Stimulated activated CD8-positive, alpha-beta memory T cell treated with anti-CD3 and anti-CD28 coated beads, Interleukin-15, amount 100 ng/mL, for 48 hours (primary cell): ENCODE results near the gene NAA35.
"Not testable (repeated sequence)": the region's sequence is repeated elsewhere in the genome, so short reads cannot be mapped to it uniquely, and the experiment has no call there.

Experiments used
- DNase-seq, 2 donors: peaks; one replicate each; pipeline ENCODE4 v3.0.0-alpha.2; 2020; ENCODE audit warnings: low read depth in 2 of 2

The NAA35 gene

DNA sequence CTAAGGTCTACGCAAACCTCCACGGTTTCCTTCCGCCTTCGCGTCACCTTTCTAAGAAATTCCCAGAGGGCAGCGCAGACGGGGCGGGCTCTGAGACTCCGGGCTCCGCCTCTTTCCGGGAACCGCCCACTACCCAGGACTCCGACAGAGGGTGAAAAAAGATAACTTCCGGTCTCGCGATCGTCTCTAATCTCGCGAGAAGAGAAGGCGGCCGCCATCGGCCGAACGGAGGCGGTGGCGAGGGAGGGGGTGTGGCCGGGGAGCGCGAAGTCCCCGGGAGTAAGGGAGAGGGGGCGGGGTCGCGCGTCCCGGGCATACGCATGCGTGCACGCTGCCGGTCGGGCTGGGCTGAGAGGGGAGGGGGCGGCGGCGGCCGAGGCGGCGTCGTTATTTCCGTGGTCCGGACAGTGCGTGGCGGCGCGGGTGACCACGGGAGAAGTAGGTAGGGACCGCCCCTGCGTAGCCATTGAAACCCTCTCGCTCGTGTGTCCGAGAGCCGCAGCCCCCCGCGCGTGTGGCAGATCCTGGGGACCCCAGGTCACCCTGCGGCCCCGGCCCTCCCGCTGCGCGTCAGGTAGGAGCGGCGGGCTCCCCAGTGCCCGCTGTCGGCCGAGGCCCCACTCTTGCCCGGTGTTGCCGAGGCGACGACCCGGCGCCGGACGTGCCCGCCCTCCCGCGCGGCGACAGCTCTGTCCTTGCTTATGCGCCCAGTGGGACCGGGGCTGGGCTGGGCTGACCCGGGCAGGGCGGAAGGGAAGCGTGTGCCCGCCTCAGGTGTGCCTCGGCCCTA, at the start of gene NAA35:
TSS of gene NAA35 (plus strand) at position 315 of the 790 bp plus-strand sequence. CDS start 1,014 bp downstream, outside the sequence.
- peak; percentile 97 to 98 for DNase-seq

DNA sequence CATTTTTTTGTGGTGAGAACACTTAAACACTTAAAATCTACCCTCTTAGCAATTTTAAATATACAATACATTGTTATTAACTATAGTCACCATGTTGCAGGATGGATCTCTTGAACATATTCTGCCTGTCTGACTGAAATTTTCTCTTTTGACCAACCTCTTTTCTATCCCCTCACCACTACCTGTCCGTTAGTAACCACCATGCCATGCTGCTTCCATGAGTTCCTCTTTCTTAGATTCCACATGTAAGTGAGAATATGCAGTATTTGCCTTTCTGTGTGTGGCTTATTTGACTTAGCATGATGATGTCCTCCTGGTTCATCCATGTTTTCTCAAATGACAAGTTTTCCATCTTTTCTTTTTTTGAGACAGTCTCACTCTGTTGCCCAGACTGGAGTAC, 48.5 kb upstream of the NAA35 start:
- DNase-seq = no peak

DNA sequence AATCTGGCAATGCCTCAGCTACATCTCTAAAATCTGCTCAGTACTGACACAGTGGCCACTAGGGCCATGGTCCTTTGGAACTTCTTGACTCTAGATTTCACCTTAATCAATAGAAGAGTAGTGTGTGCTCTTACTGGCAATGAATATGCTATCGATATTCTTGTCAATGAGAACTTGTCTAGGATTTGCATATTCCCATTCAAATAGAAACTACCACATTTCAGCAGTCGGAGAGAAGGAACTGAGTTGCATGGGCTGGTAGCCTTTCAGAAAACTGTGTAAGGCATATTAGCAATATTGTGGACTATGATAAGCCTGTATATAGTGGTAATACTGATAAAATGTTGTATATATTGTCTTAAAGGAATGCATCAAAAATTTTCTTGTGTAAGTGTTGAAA, 45.3 kb upstream of the NAA35 start:
- no peak for DNase-seq

DNA sequence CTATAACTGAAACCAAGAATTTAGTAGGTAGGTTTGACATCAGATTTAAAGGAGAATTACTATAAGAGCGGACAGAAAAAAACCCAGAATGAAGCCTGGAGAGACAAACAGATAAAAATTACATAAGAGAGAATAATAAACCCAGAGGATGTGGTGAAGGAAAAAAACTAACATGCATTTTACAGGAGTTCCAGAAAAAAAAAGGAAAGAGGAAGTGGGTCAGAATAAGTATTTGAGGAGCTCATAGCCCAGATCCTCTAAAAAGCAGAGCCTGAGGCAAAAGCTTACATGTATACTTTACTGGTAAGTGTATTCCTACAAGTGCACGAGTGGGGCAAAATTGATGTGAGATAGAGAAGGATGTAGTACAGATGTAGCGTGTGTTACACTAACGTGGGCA, 43.1 kb upstream of the NAA35 start:
- no peak for DNase-seq

DNA sequence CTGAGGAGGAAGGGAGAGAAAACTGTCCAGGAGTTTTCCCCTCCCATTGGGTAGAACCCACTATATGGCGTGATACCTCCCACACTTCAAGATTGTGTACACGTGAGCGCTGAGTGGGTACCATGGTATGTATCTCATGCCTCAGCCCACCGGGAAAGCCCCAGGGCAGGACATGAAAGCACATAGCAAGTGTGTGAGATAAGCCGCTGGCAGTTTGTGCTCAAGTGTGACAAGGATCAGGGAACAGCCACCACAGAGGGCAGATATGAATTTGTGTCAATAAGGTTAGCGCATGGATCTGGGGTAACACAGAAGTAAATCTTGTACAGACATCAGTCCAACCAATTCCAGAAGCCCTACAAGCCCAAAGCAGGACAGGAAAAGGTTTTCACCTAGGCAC, 42.6 kb upstream of the NAA35 start:
- no peak for DNase-seq

DNA sequence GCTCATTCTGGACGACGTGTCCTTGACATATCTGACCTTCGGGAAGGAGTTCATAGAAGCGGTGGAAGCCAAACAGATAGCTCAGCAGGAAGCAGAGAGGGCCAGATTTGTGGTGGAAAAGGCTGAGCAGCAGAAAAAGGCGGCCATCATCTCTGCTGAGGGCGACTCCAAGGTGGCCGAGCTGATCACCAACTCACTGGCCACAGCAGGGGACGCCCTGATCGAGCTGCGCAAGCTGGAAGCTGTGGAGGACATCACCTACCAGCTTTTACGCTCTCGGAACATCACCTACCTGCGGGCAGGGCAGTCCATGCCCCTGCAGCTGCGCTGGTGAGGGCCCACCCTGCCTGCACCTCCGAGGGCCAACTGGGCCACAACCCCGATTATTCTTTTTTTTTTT, 41.6 kb upstream of the NAA35 start:
- DNase-seq = no peak

DNA sequence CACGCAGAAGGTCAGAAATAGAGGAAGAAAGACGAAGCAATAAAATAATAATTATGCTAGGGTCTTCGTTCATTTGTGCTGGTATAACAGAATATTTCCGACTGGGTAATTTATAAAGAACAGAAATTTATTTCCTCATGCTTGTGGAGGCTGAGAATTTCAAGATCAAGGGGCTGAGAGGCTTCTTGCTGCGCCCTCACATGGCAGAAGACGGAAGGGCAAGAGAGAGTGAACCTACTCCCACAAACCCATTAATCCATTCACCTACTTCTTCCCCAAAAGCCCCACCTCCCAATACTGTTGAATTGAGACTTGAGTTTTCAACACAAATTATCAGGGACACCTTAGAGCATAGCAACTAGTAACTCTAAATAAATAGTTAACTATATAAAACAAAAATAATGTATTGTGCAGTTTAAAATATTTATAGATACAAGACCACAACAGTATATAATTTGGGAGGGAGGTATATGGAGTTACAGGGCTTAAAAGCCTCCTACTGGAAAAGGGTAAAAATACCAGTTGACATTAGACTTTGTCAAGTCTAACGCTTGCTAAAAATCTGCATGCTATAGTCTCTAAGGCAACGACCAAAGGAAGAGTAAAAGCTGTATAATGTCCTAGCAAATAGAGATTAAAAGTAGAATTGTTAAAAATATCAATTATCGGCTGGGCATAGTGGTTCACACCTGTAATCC, 40.3 kb upstream of the NAA35 start:
- DNase-seq = peak in 1 of 2 donors; percentile 5

DNA sequence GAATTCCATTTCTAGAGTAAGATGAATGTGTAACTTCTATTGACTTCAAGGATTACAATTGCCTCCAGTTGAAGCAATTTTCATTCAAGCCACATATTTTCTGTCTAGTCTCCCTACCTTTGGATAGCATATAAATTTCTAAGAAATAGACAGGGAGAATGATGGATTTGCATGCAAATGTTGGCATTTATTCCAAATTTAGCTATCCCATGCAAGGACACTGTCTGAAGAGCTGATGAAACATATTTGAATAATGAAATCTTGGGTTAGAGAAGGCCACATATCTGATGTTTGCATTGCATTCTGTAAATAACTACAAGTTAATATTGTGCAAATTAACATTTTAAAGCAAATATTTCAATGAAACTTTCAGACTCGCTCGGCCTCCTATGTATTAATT, 36.0 kb upstream of the NAA35 start:
- DNase-seq = no peak

DNA sequence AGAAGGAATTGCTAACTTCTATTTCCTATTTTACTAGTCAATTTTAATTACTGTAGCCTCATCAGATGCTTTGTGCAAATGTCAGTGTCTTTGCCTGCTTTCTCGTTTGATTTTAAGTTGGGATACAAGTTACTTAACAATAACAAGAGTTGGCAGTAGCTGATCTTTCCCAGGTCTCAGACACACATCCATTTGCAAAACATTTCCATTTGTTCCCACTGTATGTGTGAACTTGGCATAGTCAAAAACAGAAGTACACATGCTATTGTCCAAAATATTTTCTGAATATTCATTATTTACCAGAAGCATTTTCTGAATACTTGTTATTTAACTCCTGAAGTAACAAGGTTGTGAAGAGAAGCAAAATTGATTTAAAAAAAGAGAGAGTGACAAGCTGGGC, 35.0 kb upstream of the NAA35 start:
- DNase-seq = no peak

DNA sequence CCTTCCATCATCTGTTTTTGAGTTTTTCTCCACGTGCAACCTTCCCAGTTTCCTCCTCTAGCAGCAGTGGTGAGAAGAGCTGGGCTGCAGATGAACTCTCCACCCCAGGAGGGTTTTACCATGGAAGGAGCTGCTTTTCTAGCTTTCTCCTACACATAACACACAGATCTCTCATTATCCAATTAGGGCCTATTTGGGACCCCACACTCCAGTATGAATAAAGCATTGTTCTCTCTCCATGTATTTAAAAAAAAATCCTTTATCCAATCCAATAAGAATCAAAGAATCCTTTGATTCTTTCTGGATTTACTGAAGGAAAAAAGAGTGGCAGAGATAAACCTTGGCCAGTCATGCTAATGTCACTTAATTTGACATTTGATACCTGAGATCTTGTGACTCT, 31.6 kb upstream of the NAA35 start:
- no peak for DNase-seq

DNA sequence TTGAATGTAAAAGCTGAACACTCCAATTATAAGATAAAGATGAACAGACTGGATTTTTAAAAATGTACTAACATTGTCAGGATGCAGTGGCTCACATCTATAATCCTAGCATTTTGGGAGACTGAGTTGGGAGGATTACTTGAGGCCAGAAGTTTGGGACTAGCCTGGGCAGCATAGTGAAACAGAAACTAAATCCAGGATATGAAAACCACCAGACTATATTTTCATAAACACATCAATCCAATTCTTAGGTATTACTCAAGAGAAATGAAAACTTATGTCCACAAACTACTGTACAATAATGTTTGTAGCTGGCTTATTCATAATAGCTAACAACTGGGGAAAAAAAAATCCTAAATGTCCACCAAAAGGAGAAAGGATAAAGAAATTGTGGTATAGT, 26.8 kb upstream of the NAA35 start:
- no peak for DNase-seq

DNA sequence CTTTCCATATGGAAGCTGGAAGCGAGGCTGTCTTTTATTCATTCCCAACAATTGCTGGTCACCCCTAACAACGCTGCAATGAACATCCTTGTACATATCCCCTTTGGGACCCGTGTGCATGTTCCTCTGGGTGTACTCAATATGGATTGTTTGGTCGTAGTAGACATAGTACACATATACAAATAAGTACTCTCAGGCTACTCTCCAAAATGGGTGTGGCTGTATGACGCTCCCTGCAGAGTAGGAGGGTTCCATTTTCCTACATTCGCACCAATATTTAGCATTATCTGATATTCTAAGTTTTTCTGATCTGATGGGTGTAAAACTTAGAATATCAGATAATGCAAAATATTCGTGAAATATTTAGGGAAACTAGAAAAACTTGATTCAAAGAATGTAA, 23.2 kb upstream of the NAA35 start:
- DNase-seq = no peak

DNA sequence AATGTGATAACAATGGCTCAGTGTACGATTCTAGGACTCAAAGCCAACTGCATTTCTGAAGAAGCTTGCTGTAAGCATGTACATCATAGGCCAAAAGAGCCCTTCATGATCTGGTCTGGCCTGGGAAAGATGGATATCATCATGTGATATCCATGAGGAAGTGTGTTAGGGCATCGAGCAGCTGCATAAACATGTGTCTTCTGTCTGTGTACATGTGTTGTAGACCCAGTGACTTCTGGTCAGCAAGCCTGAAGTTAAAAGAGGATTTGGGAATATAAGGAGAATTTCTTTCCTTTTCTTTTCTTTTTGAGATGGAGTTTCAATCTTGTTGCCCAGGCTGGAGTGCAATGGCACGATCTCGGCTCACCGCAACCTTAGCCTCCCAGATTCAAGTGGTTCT, 15.5 kb upstream of the NAA35 start:
- DNase-seq = no peak

DNA sequence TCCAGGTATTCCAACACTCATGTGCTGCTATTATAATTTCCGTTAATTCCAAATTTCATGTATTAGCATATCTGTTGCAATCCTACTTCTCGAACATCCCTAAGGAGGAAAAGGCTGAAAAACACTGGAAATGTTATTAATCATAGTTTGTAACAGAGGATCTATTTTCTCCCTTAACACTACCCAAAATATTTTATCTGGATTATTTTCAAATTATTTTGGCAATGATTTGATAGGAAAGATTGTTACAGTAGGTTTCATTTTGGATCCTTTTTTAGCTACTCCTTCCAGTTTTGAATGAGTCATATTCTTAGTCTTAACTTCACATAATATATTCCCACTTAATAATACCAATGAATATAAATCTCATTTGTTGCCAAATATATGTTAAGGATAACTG, 13.9 kb upstream of the NAA35 start:
- no peak for DNase-seq

DNA sequence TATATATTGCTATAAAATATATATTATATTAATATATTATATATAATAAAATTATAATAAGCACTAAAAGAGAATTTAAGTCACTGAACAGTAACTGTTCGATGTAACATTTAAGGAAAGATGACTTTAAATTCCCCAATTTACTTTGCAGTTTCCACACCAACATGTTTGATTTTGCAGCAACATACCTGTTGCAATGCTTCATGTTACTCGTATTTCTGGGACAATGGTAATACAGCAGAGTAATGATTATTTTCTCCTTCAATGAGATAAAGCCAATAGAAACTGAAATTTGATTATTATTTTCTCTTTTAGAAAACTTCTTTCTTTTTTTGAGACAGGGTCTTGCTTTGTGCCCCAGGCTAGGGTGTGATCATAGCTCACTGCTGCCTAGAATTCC, 9.5 kb upstream of the NAA35 start:
- no peak for DNase-seq

DNA sequence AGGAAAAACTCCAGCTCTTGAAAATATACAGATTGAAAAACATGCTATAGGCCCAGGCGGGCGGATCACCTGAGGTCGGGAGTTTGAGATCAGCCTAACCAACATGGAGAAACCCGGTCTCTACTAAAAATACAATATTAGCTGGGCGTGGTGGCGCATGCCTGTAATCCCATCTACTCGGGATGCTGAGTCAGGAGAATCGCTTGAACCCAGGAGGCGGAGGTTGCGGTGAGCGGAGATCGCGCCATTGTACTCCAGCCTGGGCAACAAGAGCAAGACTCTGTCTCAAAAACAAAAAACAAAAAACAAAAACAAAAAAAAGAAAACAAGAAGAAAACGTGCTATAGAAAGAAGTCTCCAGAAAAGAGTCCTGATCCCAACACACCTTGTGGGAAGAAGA, 5.0 kb upstream of the NAA35 start:
- not testable (repeated sequence) for DNase-seq

DNA sequence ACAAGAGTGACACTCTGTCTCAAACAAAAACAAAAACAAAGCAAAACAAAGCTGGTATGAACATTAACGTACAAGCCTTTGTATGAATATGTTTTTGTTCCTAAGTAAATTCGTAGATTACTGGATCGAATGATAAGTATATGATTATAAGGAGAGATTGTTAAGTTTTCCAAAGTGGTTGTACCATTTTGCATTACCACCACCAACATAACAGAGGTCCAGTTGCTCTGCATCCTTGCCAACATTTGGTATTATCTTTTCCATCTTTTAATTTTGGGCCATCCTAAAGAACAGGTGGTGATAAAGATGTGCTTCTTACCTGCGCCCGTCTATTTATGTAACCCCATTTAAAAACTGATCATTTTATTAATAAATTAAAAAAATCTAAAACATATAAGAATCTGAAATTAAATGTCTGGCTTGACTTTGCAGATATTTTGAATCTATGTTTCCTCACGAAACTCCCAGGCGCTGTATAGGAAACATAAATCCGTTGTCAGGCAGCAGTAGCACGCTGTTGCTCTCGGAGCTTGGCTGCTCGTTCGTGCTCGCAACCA, 593 bp upstream of the NAA35 start:
- DNase-seq = no peak

DNA sequence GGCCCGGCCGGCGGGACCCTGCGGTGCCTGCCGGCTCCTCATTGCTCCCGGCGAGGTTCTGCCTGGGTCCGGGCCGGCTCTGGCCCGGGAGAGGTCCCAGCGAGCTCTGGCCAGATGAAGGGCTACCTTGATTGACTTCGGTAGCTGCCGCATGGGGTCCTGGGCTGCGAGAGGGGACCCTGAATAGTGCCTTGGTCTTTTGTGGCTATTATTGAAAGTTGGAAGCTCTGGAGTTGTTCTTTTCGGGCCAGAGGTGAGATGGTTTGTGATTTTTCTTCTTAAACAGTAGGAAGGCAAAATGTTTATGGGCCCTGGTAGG, 635 bp downstream of the NAA35 start:
- no peak for DNase-seq

DNA sequence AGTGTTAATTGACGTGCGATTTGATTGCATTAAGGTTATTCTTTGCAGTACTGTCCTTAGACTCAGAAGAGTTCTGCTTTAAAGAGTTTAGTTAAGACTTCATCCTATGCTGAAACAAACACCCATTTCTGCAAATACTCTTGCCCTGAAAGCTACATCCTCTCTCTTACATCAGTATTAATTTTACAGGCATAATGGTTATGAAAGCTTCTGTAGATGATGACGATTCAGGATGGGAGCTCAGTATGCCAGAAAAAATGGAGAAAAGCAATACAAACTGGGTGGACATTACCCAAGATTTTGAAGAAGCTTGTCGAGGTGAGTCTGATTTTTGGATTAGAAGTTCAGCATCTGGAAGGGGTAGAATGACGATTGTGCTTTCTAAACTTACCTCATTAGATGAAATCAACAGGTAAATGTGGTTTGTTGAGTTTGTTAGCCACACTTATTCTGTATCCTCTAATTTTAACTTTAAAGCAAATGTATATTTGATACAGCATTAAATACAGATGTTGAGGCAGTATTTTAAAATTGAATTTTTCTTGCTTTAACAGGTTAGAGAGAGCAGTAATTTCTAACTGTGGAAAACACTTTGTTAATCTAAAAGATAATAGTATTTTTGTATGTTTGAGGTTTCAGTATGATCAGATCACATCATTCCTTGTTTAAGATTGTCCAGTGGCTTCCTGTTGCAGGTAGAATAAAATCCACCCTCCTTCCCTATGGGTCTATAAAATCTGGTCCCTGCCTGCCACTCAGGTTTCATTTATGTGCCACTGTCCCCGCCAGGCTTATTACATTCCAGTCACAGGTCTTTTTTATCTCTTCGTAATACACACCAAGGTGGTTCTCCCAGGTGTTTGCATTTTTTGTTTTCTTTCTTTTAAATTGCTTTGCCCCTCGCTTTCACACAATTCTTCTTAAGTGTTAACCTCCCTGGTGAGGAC, 1.3 kb downstream of the NAA35 start:
- DNase-seq = no peak

DNA sequence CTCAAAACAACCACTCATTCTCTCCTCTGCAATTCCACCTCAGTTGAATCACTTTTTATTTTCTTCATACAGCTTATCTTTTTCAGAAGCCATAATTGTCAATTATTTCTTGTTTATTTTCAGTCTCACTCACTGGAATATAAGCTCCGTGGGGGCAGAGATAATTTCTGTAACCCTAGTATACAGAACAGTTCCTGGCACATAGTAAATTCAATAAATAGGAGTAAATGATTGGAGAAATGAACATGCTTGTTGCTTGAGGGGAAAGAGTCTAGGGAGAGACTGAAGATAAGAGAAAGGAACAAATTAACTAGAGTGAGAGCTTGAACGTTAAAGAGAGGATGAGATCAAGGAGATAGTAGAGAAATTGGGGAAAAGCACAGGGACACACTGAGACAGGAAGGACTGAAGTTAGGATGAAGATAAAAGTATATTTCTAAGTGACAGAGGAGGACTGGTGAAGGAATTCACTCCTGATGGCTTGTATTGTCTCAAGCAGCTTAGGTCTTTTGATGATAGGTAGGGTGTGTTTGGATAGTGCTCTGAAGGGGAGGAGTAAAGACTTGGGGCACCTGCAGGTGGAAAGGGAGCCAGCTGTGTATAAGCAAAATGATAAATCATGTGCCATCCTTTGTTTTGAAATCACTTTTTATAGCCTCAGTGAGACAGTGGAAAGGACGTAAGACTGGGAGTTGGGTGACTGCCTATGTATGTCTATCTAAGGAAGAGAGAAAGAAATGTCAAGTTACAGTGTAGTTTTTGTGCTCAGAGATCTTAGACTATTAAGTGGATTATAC, 2.2 kb downstream of the NAA35 start:
- DNase-seq = no peak

DNA sequence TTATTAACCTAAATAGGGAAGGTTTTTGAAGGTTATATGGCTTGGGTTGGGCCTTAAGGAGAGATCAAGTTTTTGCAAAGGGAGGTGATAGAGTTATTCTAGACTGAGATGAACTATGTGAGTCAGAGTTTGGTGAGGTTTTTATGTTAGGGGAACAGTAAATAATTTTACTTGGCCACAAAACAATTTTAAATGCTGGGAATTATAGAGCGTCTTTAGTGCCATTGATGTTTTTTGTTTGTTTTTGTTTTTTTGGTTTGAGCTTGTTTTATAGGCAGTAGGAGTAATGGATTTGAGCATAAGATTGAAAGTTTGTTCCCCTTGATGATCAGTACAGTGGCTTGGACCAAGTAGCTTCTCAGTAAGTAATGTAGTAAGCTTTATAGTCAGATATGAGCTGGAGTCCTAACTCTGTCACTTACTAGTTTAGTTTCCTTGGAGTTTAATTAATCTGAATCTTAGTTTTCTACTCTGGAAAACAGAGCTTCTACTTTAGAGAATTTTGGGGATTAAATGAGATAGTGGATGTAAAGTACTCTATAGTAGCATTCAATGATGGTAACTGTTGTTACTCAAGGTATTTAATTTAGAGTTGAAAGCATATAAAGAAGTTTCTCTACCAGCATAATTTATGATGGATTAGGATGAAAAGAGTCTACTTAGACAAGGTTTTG, 2.9 kb downstream of the NAA35 start:
- no peak for DNase-seq
